ENCODE measurements around the gene H2BK1. TPM values are rescaled to one million over a fixed set of nuclear protein-coding genes. Genes with fewer than 3 reads are reported as not detected.

Gene H2BK1
- total and polyA plus RNA-seq, 4 donors: 0.52 TPM; not detected in 3

- peaks cover 0 to 10% (median 5%) of the 10 kb centered on the region in 5 donors for H3K4me1 ChIP-seq (ENCODE audit: control insufficient read depth in 5 of 5, insufficient read depth in 5 of 5, low read length in 5 of 5)
- H3K36me3 ChIP-seq (ENCODE audit: control insufficient read depth in 4 of 4, insufficient read depth in 4 of 4, low read length in 4 of 4): no peaks in the 10 kb centered on the region
- H3K4me3 ChIP-seq: no peak overlapping the region
- DNase-seq (no peak), ATAC-seq (ENCODE audit: insufficient read depth, low FRiP score) (no peak)
- TF ChIP-seq CTCF (IDR thresholded peaks at IDR 0.05; ENCODE audit: control extremely low read depth, extremely low read depth): no peak
- H3K27ac ChIP-seq (ENCODE audit: low read depth in 1 of 2, low read length in 1 of 2): no peak overlapping the region
- H3K27me3 ChIP-seq (ENCODE audit: control insufficient read depth in 3 of 3, insufficient read depth in 3 of 3, low read length in 2 of 3): peaks cover 0 to 7% (median 0%) of the 10 kb centered on the region in 3 donors
- no peak overlapping the region for H3K9ac ChIP-seq (ENCODE audit: insufficient read depth in 1 of 2, low read length in 2 of 2)
- H3K9me3 ChIP-seq (ENCODE audit: control insufficient read depth in 4 of 4, insufficient read depth in 3 of 4, low read length in 3 of 4): no peaks in the 10 kb centered on the region
- WGBS, 2 donors: 30 to 53% methylated on average over 9 of the region's 9 CpGs
These were observed 3.0 kb downstream of the H2BK1 start for GRCh38 chr7:151207315-151207714.

GRCh38 chr7:151206914-151207313 lies 3.4 kb downstream of the H2BK1 start:
- Histone ChIP-seq H3K27ac (ENCODE audit: low read depth in 1 of 2, low read length in 1 of 2) (no peak overlapping the region), H3K9ac (ENCODE audit: insufficient read depth in 1 of 2, low read length in 2 of 2) (no peak overlapping the region), H3K36me3 (ENCODE audit: control insufficient read depth in 4 of 4, insufficient read depth in 4 of 4, low read length in 4 of 4) (no peaks in the 10 kb centered on the region), H3K27me3 (ENCODE audit: control insufficient read depth in 3 of 3, insufficient read depth in 3 of 3, low read length in 2 of 3) (peaks cover 0 to 7% (median 0%) of the 10 kb centered on the region in 3 donors), H3K4me3 (no peak overlapping the region), H3K4me1 (ENCODE audit: control insufficient read depth in 5 of 5, insufficient read depth in 5 of 5, low read length in 5 of 5) (peaks cover 0 to 10% (median 5%) of the 10 kb centered on the region in 5 donors), H3K9me3 (ENCODE audit: control insufficient read depth in 4 of 4, insufficient read depth in 3 of 4, low read length in 3 of 4) (no peaks in the 10 kb centered on the region)
- ATAC-seq (ENCODE audit: insufficient read depth, low FRiP score) (no peak), DNase-seq (no peak)
- WGBS, 2 donors: 30 to 45% methylated on average over 9 of the region's 9 CpGs
- TF ChIP-seq CTCF (IDR thresholded peaks at IDR 0.05; ENCODE audit: control extremely low read depth, extremely low read depth): no peak

GRCh38 chr7:151205730-151206129 lies 4.6 kb downstream of the H2BK1 start:
- H3K9ac ChIP-seq (ENCODE audit: insufficient read depth in 1 of 2, low read length in 2 of 2): no peak overlapping the region
- DNase-seq (no peak), ATAC-seq (ENCODE audit: insufficient read depth, low FRiP score) (no peak)
- peaks cover 0 to 7% (median 0%) of the 10 kb centered on the region in 3 donors for H3K27me3 ChIP-seq (ENCODE audit: control insufficient read depth in 3 of 3, insufficient read depth in 3 of 3, low read length in 2 of 3)
- H3K27ac ChIP-seq (ENCODE audit: low read depth in 1 of 2, low read length in 1 of 2): no peak overlapping the region
- TF ChIP-seq CTCF (IDR thresholded peaks at IDR 0.05; ENCODE audit: control extremely low read depth, extremely low read depth): no peak
- no peak overlapping the region for H3K4me3 ChIP-seq
- H3K4me1 ChIP-seq (ENCODE audit: control insufficient read depth in 5 of 5, insufficient read depth in 5 of 5, low read length in 5 of 5): peaks cover 0 to 10% (median 5%) of the 10 kb centered on the region in 5 donors
- no peaks in the 10 kb centered on the region for H3K36me3 ChIP-seq (ENCODE audit: control insufficient read depth in 4 of 4, insufficient read depth in 4 of 4, low read length in 4 of 4)
- WGBS, 2 donors: 68 to 71% methylated on average over 6 of the region's 6 CpGs
- no peaks in the 10 kb centered on the region for H3K9me3 ChIP-seq (ENCODE audit: control insufficient read depth in 4 of 4, insufficient read depth in 3 of 4, low read length in 3 of 4)
